H1 (cell line): ENCODE measurements around the gene WDR45B. TPM values are rescaled to one million over a fixed set of nuclear protein-coding genes. Genes with fewer than 3 reads are reported as not detected.

Experiments
- CTCF ChIA-PET: fragments of 300-600 bp; sonication (Branson Sonifier 250); formaldehyde crosslinking; loops from one replicate; lab custom pipeline; 2021; ENCODE audit not compliant: partially characterized antibody; lab: Charles Lee
- POLR2A ChIA-PET: fragments of 300-600 bp; sonication (Branson Sonifier 250); formaldehyde crosslinking; loops from one replicate; lab custom pipeline; 2021; ENCODE audit warnings: inconsistent platforms; ENCODE audit not compliant: partially characterized antibody; lab: Charles Lee
- DNase-seq, 2 experiments: peaks; one replicate each; pipeline versions ENCODE4 v3.0.0 to v3.0.0-alpha.2; 2010 to 2022; ENCODE audit warnings: low spot score in 2 of 2, low read depth in 1 of 2, mixed read lengths in 1 of 2
- FAIRE-seq: peaks from 2 replicates; lab custom pipeline; 2011; peaks lifted over from hg19 to GRCh38; lab: Jason Lieb, UNC
- H2AFZ ChIP-seq: 2 replicates; pipeline ENCODE4 v1.8.1; 2012; ENCODE audit warnings: low read length, inconsistent platforms
- H2AK5ac ChIP-seq: 2 replicates; pipeline ENCODE4 v1.6.1; 2013; ENCODE audit warnings: low read depth, low read length
- H2BK120ac ChIP-seq: replicated peaks from 2 replicates; pipeline ENCODE3; 2013; ENCODE audit warnings: low read depth, low read length, inconsistent platforms
- H2BK12ac ChIP-seq: 2 replicates; pipeline ENCODE4 v1.6.1; 2013; ENCODE audit warnings: low read depth, low read length
- H2BK15ac ChIP-seq: 2 replicates; pipeline ENCODE4 v1.6.1; 2013; ENCODE audit warnings: low read length
- H2BK20ac ChIP-seq: 2 replicates; pipeline ENCODE4 v1.6.1; 2013; ENCODE audit warnings: low read length
- H2BK5ac ChIP-seq: 2 replicates; pipeline ENCODE4 v1.6.1; 2013; ENCODE audit warnings: low read depth, low read length
- H3K14ac ChIP-seq: 2 replicates; pipeline ENCODE4 v1.6.1; 2013; ENCODE audit warnings: inconsistent platforms; ENCODE audit not compliant: insufficient read length
- H3K18ac ChIP-seq: 2 replicates; pipeline ENCODE4 v1.6.1; 2013; ENCODE audit warnings: low read length; ENCODE audit errors: extremely low read depth
- H3K23ac ChIP-seq: 2 replicates; pipeline ENCODE4 v1.6.1; 2013; ENCODE audit warnings: inconsistent platforms; ENCODE audit not compliant: insufficient read length
- H3K23me2 ChIP-seq: 2 replicates; pipeline ENCODE4 v1.6.1; 2013; ENCODE audit warnings: low read depth, low read length
- H3K27ac ChIP-seq: 2 replicates; pipeline ENCODE4 v1.6.1; 2011; ENCODE audit warnings: low read depth, low read length, inconsistent platforms
- H3K27me3 ChIP-seq, 4 experiments: replicated peaks in 1 of 4; 1 replicate in 1 of 4; 2 replicates in 3 of 4; pipeline versions ENCODE4 v1.6.1 to v1.8.1; 2011 to 2013; ENCODE audit warnings: low read length in 3 of 4, mild to moderate bottlenecking in 3 of 4, inconsistent platforms in 2 of 4, mixed read lengths in 2 of 4, moderate library complexity in 1 of 4; ENCODE audit not compliant: control insufficient read depth in 3 of 4, insufficient read depth in 3 of 4; ENCODE audit errors: extremely low read depth in 1 of 4
- H3K36me3 ChIP-seq, 4 experiments: 2 replicates each; pipeline versions ENCODE4 v1.6.1 to v1.8.1; 2011 to 2013; ENCODE audit warnings: mild to moderate bottlenecking in 4 of 4, low read length in 3 of 4, moderate library complexity in 2 of 4, control low read depth in 1 of 4, inconsistent platforms in 1 of 4; ENCODE audit not compliant: insufficient read depth in 4 of 4, control insufficient read depth in 2 of 4
- H3K4ac ChIP-seq: replicated peaks from 2 replicates; pipeline ENCODE3; 2013; ENCODE audit warnings: low read length, low read depth, mixed read lengths, inconsistent platforms; ENCODE audit not compliant: insufficient read length
- H3K4me1 ChIP-seq, 4 experiments: replicated peaks in 1 of 4; 1 replicate in 1 of 4; 2 replicates in 3 of 4; pipeline versions ENCODE4 v1.6.1 to v1.8.1; 2011 to 2013; ENCODE audit warnings: low read length in 3 of 4, inconsistent platforms in 2 of 4, mixed read lengths in 1 of 4; ENCODE audit not compliant: insufficient read depth in 4 of 4, control insufficient read depth in 3 of 4
- H3K4me2 ChIP-seq, 2 experiments: 2 replicates each; pipeline versions ENCODE4 v1.6.1 to v1.8.1; 2011 to 2013; ENCODE audit warnings: low read depth in 2 of 2, low read length in 2 of 2, control low read depth in 1 of 2, inconsistent platforms in 1 of 2, mild to moderate bottlenecking in 1 of 2; ENCODE audit not compliant: insufficient read depth in 1 of 2
- H3K4me3 ChIP-seq, 4 experiments: fragments of 200-600, 300-600 bp in 1 of 4; sonication (generic), shearing (Covaris generic), sonication (Bioruptor Twin) in 1 of 4; 2 replicates each; pipeline versions ENCODE4 v1.5.1 to v1.8.1; 2011 to 2016; ENCODE audit warnings: low read length in 4 of 4, low read depth in 3 of 4, control low read depth in 2 of 4, inconsistent platforms in 2 of 4, mild to moderate bottlenecking in 2 of 4, mixed read lengths in 1 of 4, moderate library complexity in 1 of 4; ENCODE audit not compliant: insufficient read depth in 2 of 4; ENCODE audit errors: extremely low read depth in 1 of 4
- H3K56ac ChIP-seq: replicated peaks from 2 replicates; pipeline ENCODE3; 2013; ENCODE audit warnings: low read depth, mild to moderate bottlenecking, mixed read lengths, low read length, inconsistent platforms; ENCODE audit not compliant: insufficient read length
- H3K79me1 ChIP-seq: 2 replicates; pipeline ENCODE4 v1.6.1; 2013; ENCODE audit warnings: low read depth, low read length, control low read depth
- H3K79me2 ChIP-seq, 2 experiments: 2 replicates each; pipeline versions ENCODE4 v1.6.1 to v1.8.1; 2012 to 2013; ENCODE audit warnings: low read length in 2 of 2, mild to moderate bottlenecking in 2 of 2, inconsistent platforms in 1 of 2; ENCODE audit not compliant: insufficient read depth in 2 of 2, control insufficient read depth in 1 of 2
- H3K9ac ChIP-seq, 4 experiments: replicated peaks in 1 of 4; 1 replicate in 1 of 4; 2 replicates in 3 of 4; pipeline versions ENCODE4 v1.6.1 to v1.8.1; 2011 to 2013; ENCODE audit warnings: low read depth in 3 of 4, low read length in 3 of 4, control low read depth in 2 of 4, mild to moderate bottlenecking in 2 of 4, moderate library complexity in 2 of 4, inconsistent platforms in 1 of 4; ENCODE audit errors: extremely low read depth in 1 of 4
- H3K9me3 ChIP-seq, 2 experiments: 2 replicates each; pipeline versions ENCODE4 v1.6.1 to v1.8.1; 2012 to 2013; ENCODE audit warnings: mild to moderate bottlenecking in 2 of 2, moderate library complexity in 2 of 2, control low read depth in 1 of 2, inconsistent platforms in 1 of 2, low read depth in 1 of 2, low read length in 1 of 2, mixed read lengths in 1 of 2; ENCODE audit not compliant: insufficient read depth in 2 of 2
- H4K20me1 ChIP-seq, 2 experiments: replicated peaks in 1 of 2; 2 replicates each; pipeline versions ENCODE3 to v1.8.1; 2011 to 2013; ENCODE audit warnings: inconsistent platforms in 2 of 2, low read length in 2 of 2, mild to moderate bottlenecking in 1 of 2; ENCODE audit not compliant: insufficient read depth in 2 of 2, control insufficient read depth in 1 of 2
- H4K5ac ChIP-seq: 2 replicates; pipeline ENCODE4 v1.6.1; 2013; ENCODE audit warnings: low read length, low read depth, mixed read lengths, inconsistent platforms; ENCODE audit not compliant: insufficient read length
- H4K8ac ChIP-seq: 2 replicates; pipeline ENCODE4 v1.8.0; 2013; ENCODE audit warnings: mild to moderate bottlenecking, moderate library complexity, low read length, inconsistent platforms; ENCODE audit not compliant: insufficient read depth; ENCODE audit errors: extremely low read depth
- H4K91ac ChIP-seq: replicated peaks from 2 replicates; pipeline ENCODE3; 2013; ENCODE audit warnings: low read length, mixed read lengths, inconsistent platforms; ENCODE audit not compliant: insufficient read length
- ASH2L ChIP-seq: fragments of 200-600, 300-600 bp; sonication (generic); IDR thresholded peaks from one replicate; pipeline ENCODE4 v1.7.1; 2017; ENCODE audit warnings: low read length
- BACH1 ChIP-seq: IDR thresholded peaks from 2 replicates; pipeline ENCODE4 v1.6.1; 2012; ENCODE audit warnings: low read length, improper control_type of control experiment
- CHD1 ChIP-seq: IDR thresholded peaks from 2 replicates; pipeline ENCODE4 v1.6.1; 2012; ENCODE audit warnings: low read depth, low read length, improper control_type of control experiment
- EGR1 ChIP-seq: IDR thresholded peaks from 2 replicates; pipeline ENCODE4 v1.6.1; 2011; ENCODE audit warnings: low read depth, low read length, borderline replicate concordance
- FOSL1 ChIP-seq: IDR thresholded peaks from 2 replicates; pipeline ENCODE4 v1.6.1; 2011; ENCODE audit warnings: mild to moderate bottlenecking, low read depth, low read length, moderate library complexity; ENCODE audit not compliant: insufficient read depth
- KDM1A ChIP-seq: fragments of 200-600, 300-600 bp; sonication (generic); IDR thresholded peaks from 2 replicates; pipeline ENCODE4 v1.7.1; 2016; ENCODE audit warnings: mild to moderate bottlenecking, low read length, borderline replicate concordance
- RAD21 ChIP-seq, 2 experiments: IDR thresholded peaks in 1 of 2; conservative IDR thresholded peaks in 1 of 2; 2 replicates each; pipeline ENCODE4 v1.6.1; 2011; ENCODE audit warnings: low read depth in 2 of 2, low read length in 2 of 2, improper control_type of control experiment in 1 of 2, inconsistent platforms in 1 of 2, mild to moderate bottlenecking in 1 of 2, moderate library complexity in 1 of 2
- SRF ChIP-seq: IDR thresholded peaks from 2 replicates; pipeline ENCODE4 v1.6.1; 2011; ENCODE audit warnings: mild to moderate bottlenecking, low read depth, low read length, moderate library complexity
- TAF7 ChIP-seq: optimal IDR thresholded peaks from 2 replicates; pipeline ENCODE3; 2011; ENCODE audit warnings: low read depth, mild to moderate bottlenecking, inconsistent platforms, low read length, moderate library complexity, borderline replicate concordance
- TEAD4 ChIP-seq: IDR thresholded peaks from 2 replicates; pipeline ENCODE4 v1.6.1; 2012; ENCODE audit warnings: low read depth, low read length, inconsistent platforms, mixed read lengths
- WGBS, 2 experiments: shearing (Covaris generic) in 1 of 2; methylation state at CpG; one replicate each; pipeline versions ENCODE4 v1.1.6 to v1.1.7; 2013 to 2015; ENCODE audit warnings: low lambda C conversion rate in 2 of 2, mixed read lengths in 2 of 2, inconsistent platforms in 1 of 2, low coverage in 1 of 2, missing lambda C conversion rate in 1 of 2; ENCODE audit not compliant: insufficient replicate concordance in 2 of 2, insufficient coverage in 1 of 2, insufficient read length in 1 of 2; ENCODE audit errors: extremely low coverage in 1 of 2, missing lambda C conversion rate in 1 of 2; 5-methylcytosine and 5-hydroxymethylcytosine counted together
- polyA plus RNA-seq, 7 experiments: library from polyadenylated mRNA; depleted of rRNA in 3 of 7; stranded (reverse) in 5 of 7; unstranded in 2 of 7; fragments of >200 nt in 5 of 7; fragments of 200-250 nt in 2 of 7; gene quantifications; 1 replicate in 5 of 7; 2 replicates in 1 of 7; 4 replicates in 1 of 7; pipeline versions ENCODE4 v1.2.1 to v1.2.3, GENCODE V29; 2011 to 2013; ENCODE audit warnings: missing spikeins in 2 of 7, mixed read lengths in 2 of 7
- total RNA-seq: library from RNA; stranded (reverse); fragmentation: NEBNext Ultra II Directional; extraction: Animal tissue kit (Norgen Biotek cat#: 25700); gene quantifications from 2 replicates; pipeline ENCODE4 v1.2.1, GENCODE V29; 2021
- TF ChIP-seq, protein P1 (sequence below): IDR thresholded peaks from 2 replicates; pipeline ENCODE4 v1.6.1; 2012; ENCODE audit warnings: inconsistent platforms

Gene WDR45B
- total and polyA plus RNA-seq, 2 of the 8 experiments (the other 6 are each of a cell fraction or from before 2014, with no cell fraction given), result 82.0 to 100 TPM

DNA sequence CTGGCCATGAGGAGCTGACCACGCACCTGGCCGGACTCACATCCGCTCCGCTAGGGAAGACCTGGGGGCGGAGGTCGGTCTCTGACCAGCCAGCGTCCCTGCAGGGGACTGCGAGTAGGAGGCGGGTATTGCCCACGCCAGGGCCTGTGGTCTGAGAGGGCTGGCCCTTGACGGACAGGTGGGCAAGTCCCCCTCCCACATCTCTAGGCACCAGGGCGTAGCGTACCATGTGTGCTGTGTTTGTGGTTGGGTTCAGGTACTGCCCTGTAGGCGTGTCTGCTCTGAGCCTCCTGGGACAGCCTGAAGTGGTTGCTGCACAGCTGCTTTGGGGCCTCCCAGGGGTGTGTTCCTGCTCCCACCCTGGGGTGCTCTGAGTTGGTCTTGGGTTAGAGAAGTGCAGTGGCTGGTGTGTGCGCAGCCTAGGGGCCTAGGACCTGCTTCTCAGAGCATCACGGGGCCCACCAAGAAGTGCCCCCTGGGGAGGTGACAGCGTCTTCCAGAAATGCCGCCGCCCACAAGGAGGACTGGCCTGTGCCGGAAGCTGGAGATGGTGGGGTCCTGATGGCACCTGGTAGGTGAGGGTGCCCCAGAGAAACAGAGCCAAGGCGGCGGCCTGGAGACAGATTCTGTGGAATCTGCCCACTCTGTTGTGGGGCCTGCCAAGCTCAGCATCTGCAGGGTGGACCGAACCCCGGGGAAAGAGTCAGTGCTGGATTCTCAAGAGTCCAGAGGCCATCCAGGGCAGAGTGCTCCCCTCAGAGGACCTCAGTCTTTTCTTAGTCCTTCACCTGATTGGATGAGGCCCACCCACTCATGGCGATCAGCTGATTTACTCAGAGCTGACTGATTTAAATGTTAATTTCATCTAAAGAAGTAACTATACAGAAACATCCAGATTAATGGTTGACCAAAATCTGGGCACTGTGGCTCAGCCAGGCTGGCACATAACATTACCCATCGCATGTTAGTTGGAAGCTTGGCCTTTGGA lies 48.3 kb downstream of the WDR45B start:
- H2BK12ac ChIP-seq, result no peak overlapping the region
- DNase-seq (no peak), FAIRE-seq (no peak)
- H3K4me2 ChIP-seq, result no peak overlapping the region
- H2BK120ac ChIP-seq, result no peak overlapping the region
- ChIA-PET POLR2A (interaction anchor here (0.6 to 1.8 kb wide), 2 partner anchors 9 to 14 kb away, joined by 3 to 6 read pairs; no protein-coding TSS in a partner anchor), CTCF (interaction anchor here (1.1 kb wide), 1 partner anchor 246 kb away, joined by 3 read pairs; no protein-coding TSS in a partner anchor)
- H3K4me3 ChIP-seq, result no peak overlapping the region
- H3K56ac ChIP-seq, result no peak overlapping the region
- no peak overlapping the region for H3K9ac ChIP-seq
- H3K9me3 ChIP-seq, result no peaks in the 10 kb centered on the region
- no peaks in the 10 kb centered on the region for H3K27me3 ChIP-seq
- peak overlapping the region; percentile 76 for H4K8ac ChIP-seq
- peaks cover 18% of the 10 kb centered on the region for H3K79me1 ChIP-seq
- H2BK20ac ChIP-seq, result no peak overlapping the region
- H4K20me1 ChIP-seq, result peaks cover 4 to 22% of the 10 kb centered on the region in 2 experiments
- H3K27ac ChIP-seq, result no peak overlapping the region
- WGBS, 2 experiments, result 93% methylated on average over 24 of the region's 26 CpGs; no CpG with 5 or more reads in 1 of the 2 experiments
- H2AFZ ChIP-seq, result no peak overlapping the region
- H2BK15ac ChIP-seq, result no peak overlapping the region
- H2BK5ac ChIP-seq, result no peak overlapping the region
- H4K5ac ChIP-seq, result no peak overlapping the region
- H3K4me1 ChIP-seq, result no peaks in the 10 kb centered on the region
- H3K79me2 ChIP-seq, result peaks cover 0 to 5% of the 10 kb centered on the region in 2 experiments; a peak in 1 of 4 replicates
- H3K23ac ChIP-seq, result no peak overlapping the region
- H3K4ac ChIP-seq, result no peak overlapping the region
- H3K36me3 ChIP-seq, result peaks cover 13 to 76% (median 47%) of the 10 kb centered on the region in 4 experiments
- no peaks in the 10 kb centered on the region for H3K23me2 ChIP-seq
- no peak overlapping the region for H4K91ac ChIP-seq
- no peak overlapping the region for H3K18ac ChIP-seq
- no peak overlapping the region for H3K14ac ChIP-seq
- H2AK5ac ChIP-seq, result no peak overlapping the region
- TF ChIP-seq TAF7, result no peak
- no peak for TF ChIP-seq SRF
- no peak for TF ChIP-seq FOSL1
- TF ChIP-seq, protein P1, sequence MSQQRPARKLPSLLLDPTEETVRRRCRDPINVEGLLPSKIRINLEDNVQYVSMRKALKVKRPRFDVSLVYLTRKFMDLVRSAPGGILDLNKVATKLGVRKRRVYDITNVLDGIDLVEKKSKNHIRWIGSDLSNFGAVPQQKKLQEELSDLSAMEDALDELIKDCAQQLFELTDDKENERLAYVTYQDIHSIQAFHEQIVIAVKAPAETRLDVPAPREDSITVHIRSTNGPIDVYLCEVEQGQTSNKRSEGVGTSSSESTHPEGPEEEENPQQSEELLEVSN, result no peak
- no peak for TF ChIP-seq TEAD4
- TF ChIP-seq KDM1A, result no peak
- TF ChIP-seq ASH2L, result no peak
- TF ChIP-seq BACH1, result no peak
- TF ChIP-seq RAD21 (IDR thresholded peaks at IDR 0.05 in 1 of 2, conservative IDR thresholded peaks at IDR 0.05 in 1 of 2; ENCODE audit: low read depth in 2 of 2, low read length in 2 of 2), result no peak
- no peak for TF ChIP-seq EGR1
- TF ChIP-seq CHD1, result no peak
